OCI-LY3 (cell line): Measurements from ENCODE around the gene USP10.

Experiments
- H2AFZ ChIP-seq: fragments of 200-600, 300-600 bp; shearing (Covaris generic); 2 replicates; pipeline ENCODE4 v1.6.0; 2014; ENCODE audit warnings: antibody characterized with exemption, low read depth, low read length
- H3K27ac ChIP-seq: fragments of 200-600, 300-600 bp; sonication (generic); 2 replicates; pipeline ENCODE4 v1.5.1; 2014; ENCODE audit warnings: mild to moderate bottlenecking, low read length, moderate library complexity, mixed read lengths
- H3K27me3 ChIP-seq: fragments of 200-600, 300-600 bp; sonication (generic); 2 replicates; pipeline ENCODE4 v1.6.1; 2014; ENCODE audit warnings: low read depth, low read length, mixed read lengths
- H3K36me3 ChIP-seq: fragments of 200-600, 300-600 bp; sonication (generic); replicated peaks from 2 replicates; pipeline ENCODE3; 2014; ENCODE audit warnings: low read depth, low read length, mixed read lengths
- H3K4me1 ChIP-seq: fragments of 300-600, 200-600 bp; sonication (generic); 2 replicates; pipeline ENCODE4 v1.6.1; 2014; ENCODE audit warnings: low read length, mixed read lengths
- H3K4me2 ChIP-seq: fragments of 200-600, 300-600 bp; sonication (generic); 2 replicates; pipeline ENCODE4 v1.6.1; 2014; ENCODE audit warnings: low read length, mixed read lengths
- H3K4me3 ChIP-seq: fragments of 300-600, 200-600 bp; sonication (generic); 2 replicates; pipeline ENCODE4 v1.5.1; 2014; ENCODE audit warnings: antibody characterized with exemption, mild to moderate bottlenecking, low read length, moderate library complexity
- H3K79me2 ChIP-seq: fragments of 300-600, 200-600 bp; shearing (Covaris generic); 2 replicates; pipeline ENCODE4 v1.6.1; 2014; ENCODE audit warnings: mild to moderate bottlenecking, low read length, mixed read lengths
- H3K9ac ChIP-seq: fragments of 300-600, 200-600 bp; shearing (Covaris generic); 2 replicates; pipeline ENCODE4 v1.6.0; 2014; ENCODE audit warnings: mild to moderate bottlenecking, low read length, moderate library complexity
- H3K9me3 ChIP-seq: fragments of 200-600, 300-600 bp; shearing (Covaris generic); 2 replicates; pipeline ENCODE4 v1.6.1; 2014; ENCODE audit warnings: low read length, mixed read lengths; ENCODE audit not compliant: insufficient read depth
- H4K20me1 ChIP-seq: fragments of 200-600, 300-600 bp; sonication (generic); 2 replicates; pipeline ENCODE4 v1.6.1; 2016; ENCODE audit warnings: low read length, mixed read lengths; ENCODE audit not compliant: insufficient read depth
- CTCF ChIP-seq: fragments of 200-600, 300-600 bp; sonication (generic); IDR thresholded peaks from 2 replicates; pipeline ENCODE4 v1.5.1; 2014; ENCODE audit warnings: antibody characterized with exemption, low read length, low read depth
- EZH2phosphoT487 ChIP-seq: fragments of 200-600 bp; shearing (Covaris generic); IDR thresholded peaks from 2 replicates; pipeline ENCODE4 v1.6.1; 2018; ENCODE audit warnings: antibody characterized with exemption, mixed run types, low read depth

The USP10 gene

GRCh38 chr16:84654998-84655397, 44.8 kb upstream of the USP10 start:
- H2AFZ ChIP-seq: no peak overlapping the region

GRCh38 chr16:84656649-84657048, 43.2 kb upstream of the USP10 start:
- Histone ChIP-seq H3K79me2 (no peaks in the 10 kb centered on the region), H3K27me3 (no peaks in the 10 kb centered on the region), H3K4me2 (no peak overlapping the region), H3K4me1 (no peaks in the 10 kb centered on the region), H3K9ac (no peak overlapping the region), H3K36me3 (peaks cover 9% of the 10 kb centered on the region), H2AFZ (no peak overlapping the region), H3K27ac (no peak overlapping the region), H3K9me3 (no peaks in the 10 kb centered on the region), H4K20me1 (no peaks in the 10 kb centered on the region), H3K4me3 (no peak overlapping the region)
- TF ChIP-seq CTCF (no peak), EZH2phosphoT487 (no peak)

More at GRCh38 chr16:84654998-84655397, 44.8 kb upstream of the USP10 start:
- Histone ChIP-seq H3K36me3 (peaks cover 10% of the 10 kb centered on the region), H3K27ac (no peak overlapping the region), H4K20me1 (no peaks in the 10 kb centered on the region), H3K4me2 (no peak overlapping the region), H3K27me3 (no peaks in the 10 kb centered on the region), H3K4me3 (no peak overlapping the region), H3K4me1 (no peaks in the 10 kb centered on the region), H3K9ac (no peak overlapping the region), H3K9me3 (no peaks in the 10 kb centered on the region), H3K79me2 (no peaks in the 10 kb centered on the region)
- TF ChIP-seq CTCF: no peak
- no peak for TF ChIP-seq EZH2phosphoT487

- no peak overlapping the region for H3K4me3 ChIP-seq
- H3K9me3 ChIP-seq: no peaks in the 10 kb centered on the region
- H4K20me1 ChIP-seq: no peaks in the 10 kb centered on the region
- H3K27me3 ChIP-seq: no peaks in the 10 kb centered on the region
- no peaks in the 10 kb centered on the region for H3K4me1 ChIP-seq
- no peak overlapping the region for H3K27ac ChIP-seq
- no peak overlapping the region for H2AFZ ChIP-seq
- H3K4me2 ChIP-seq: no peak overlapping the region
- peaks cover 14% of the 10 kb centered on the region for H3K36me3 ChIP-seq
- no peak overlapping the region for H3K9ac ChIP-seq
- no peaks in the 10 kb centered on the region for H3K79me2 ChIP-seq
- TF ChIP-seq EZH2phosphoT487 (no peak), CTCF (no peak)
Observed at GRCh38 chr16:84657229-84657837, 42.5 kb upstream of the USP10 start.

DNA sequence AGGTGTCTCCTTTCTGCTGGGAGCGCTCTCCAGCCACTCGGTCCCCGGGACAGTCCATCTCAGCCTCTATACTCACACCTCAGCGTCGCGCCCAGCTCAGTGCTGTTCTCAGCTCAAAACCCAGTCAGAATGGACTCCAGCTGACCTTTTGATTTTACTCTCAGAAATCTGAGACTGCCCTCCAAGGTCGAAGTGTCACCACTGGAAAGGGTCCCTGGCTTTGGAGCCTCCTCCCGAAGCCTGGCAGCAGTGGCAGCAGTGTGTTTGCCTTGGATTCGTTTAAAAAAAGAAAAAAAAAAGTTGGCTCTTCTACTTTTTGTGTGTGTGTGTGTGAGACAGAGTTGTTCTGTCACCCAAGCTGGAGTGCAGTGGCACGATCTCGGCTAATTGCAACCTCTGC, 41.1 kb upstream of the USP10 start:
- Histone ChIP-seq H4K20me1 (no peaks in the 10 kb centered on the region), H3K4me2 (no peak overlapping the region), H3K27ac (no peak overlapping the region), H3K4me1 (no peaks in the 10 kb centered on the region), H3K27me3 (no peaks in the 10 kb centered on the region), H3K9ac (no peak overlapping the region), H3K9me3 (no peaks in the 10 kb centered on the region), H2AFZ (no peak overlapping the region), H3K4me3 (no peak overlapping the region), H3K36me3 (peaks cover 20% of the 10 kb centered on the region), H3K79me2 (no peaks in the 10 kb centered on the region)
- TF ChIP-seq CTCF: no peak
- TF ChIP-seq EZH2phosphoT487: no peak
